ENCODE data around the gene YARS1.
A peak's percentile ranks its signal among the peaks of the same experiment; 100 is the strongest.

YARS1 gene

GRCh38 chr1:32779242-32779641 is 37.9 kb downstream of the YARS1 start:
- DNase-seq (ENCODE audit: low spot score), result no peak

GRCh38 chr1:32775640-32776337 is 41.4 kb downstream of the YARS1 start:
- no peak for DNase-seq (ENCODE audit: low spot score)

- no peak for DNase-seq (ENCODE audit: low spot score)
Measured at GRCh38 chr1:32774950-32775634, 42.1 kb downstream of the YARS1 start.

GRCh38 chr1:32774464-32774808 is 42.7 kb downstream of the YARS1 start:
- DNase-seq (ENCODE audit: low spot score), result no peak

- DNase-seq (ENCODE audit: low spot score), result no peak
Measured at GRCh38 chr1:32773764-32774463, 43.2 kb downstream of the YARS1 start.

GRCh38 chr1:32773018-32773763 is 44.0 kb downstream of the YARS1 start:
- peak; percentile 67 for DNase-seq (ENCODE audit: low spot score)

- DNase-seq (ENCODE audit: low spot score), result no peak
Measured at GRCh38 chr1:32772281-32773017, 44.7 kb downstream of the YARS1 start.

GRCh38 chr1:32771561-32772280 is 45.4 kb downstream of the YARS1 start:
- DNase-seq (ENCODE audit: low spot score), result no peak

GRCh38 chr1:32770741-32771548 is 46.2 kb downstream of the YARS1 start:
- no peak for DNase-seq (ENCODE audit: low spot score)

- no peak for DNase-seq (ENCODE audit: low spot score)
Measured at GRCh38 chr1:32770221-32770731, 46.9 kb downstream of the YARS1 start.

GRCh38 chr1:32769524-32770220 is 47.5 kb downstream of the YARS1 start:
- DNase-seq (ENCODE audit: low spot score), result no peak

- DNase-seq (ENCODE audit: low spot score), result no peak
Measured at GRCh38 chr1:32768110-32768850, 48.9 kb downstream of the YARS1 start.

- no peak for DNase-seq (ENCODE audit: low spot score)
Measured at GRCh38 chr1:32767641-32768040, 49.5 kb downstream of the YARS1 start.

GRCh38 chr1:32767156-32767555 is 50.0 kb downstream of the YARS1 start:
- no peak for DNase-seq (ENCODE audit: low spot score)

GRCh38 chr1:32766328-32766972 is 50.7 kb downstream of the YARS1 start:
- no peak for DNase-seq (ENCODE audit: low spot score)

GRCh38 chr1:32765570-32766327 is 51.4 kb downstream of the YARS1 start:
- DNase-seq (ENCODE audit: low spot score), result no peak

- no peak for DNase-seq (ENCODE audit: low spot score)
Measured at GRCh38 chr1:32764826-32765569, 52.2 kb downstream of the YARS1 start.

Measured in pons (tissue), 1 donor.